Metanephros (tissue), 2 donors: ENCODE results near the gene RSF1. TPM values are rescaled to one million over a fixed set of nuclear protein-coding genes. Genes with fewer than 3 reads are reported as not detected.

Experiments
- small RNA-seq: library from RNA; depleted of rRNA; stranded (forward); fragments of <200 nt; gene quantifications from one replicate; pipeline ENCODE3, GENCODE V24; 2014; ENCODE audit warnings: low replicate concordance
- total RNA-seq: library from RNA; depleted of rRNA; stranded (reverse); fragments of >200 nt; gene quantifications from one replicate; pipeline ENCODE4 v1.2.3, GENCODE V29; 2014

The RSF1 gene, protein sequence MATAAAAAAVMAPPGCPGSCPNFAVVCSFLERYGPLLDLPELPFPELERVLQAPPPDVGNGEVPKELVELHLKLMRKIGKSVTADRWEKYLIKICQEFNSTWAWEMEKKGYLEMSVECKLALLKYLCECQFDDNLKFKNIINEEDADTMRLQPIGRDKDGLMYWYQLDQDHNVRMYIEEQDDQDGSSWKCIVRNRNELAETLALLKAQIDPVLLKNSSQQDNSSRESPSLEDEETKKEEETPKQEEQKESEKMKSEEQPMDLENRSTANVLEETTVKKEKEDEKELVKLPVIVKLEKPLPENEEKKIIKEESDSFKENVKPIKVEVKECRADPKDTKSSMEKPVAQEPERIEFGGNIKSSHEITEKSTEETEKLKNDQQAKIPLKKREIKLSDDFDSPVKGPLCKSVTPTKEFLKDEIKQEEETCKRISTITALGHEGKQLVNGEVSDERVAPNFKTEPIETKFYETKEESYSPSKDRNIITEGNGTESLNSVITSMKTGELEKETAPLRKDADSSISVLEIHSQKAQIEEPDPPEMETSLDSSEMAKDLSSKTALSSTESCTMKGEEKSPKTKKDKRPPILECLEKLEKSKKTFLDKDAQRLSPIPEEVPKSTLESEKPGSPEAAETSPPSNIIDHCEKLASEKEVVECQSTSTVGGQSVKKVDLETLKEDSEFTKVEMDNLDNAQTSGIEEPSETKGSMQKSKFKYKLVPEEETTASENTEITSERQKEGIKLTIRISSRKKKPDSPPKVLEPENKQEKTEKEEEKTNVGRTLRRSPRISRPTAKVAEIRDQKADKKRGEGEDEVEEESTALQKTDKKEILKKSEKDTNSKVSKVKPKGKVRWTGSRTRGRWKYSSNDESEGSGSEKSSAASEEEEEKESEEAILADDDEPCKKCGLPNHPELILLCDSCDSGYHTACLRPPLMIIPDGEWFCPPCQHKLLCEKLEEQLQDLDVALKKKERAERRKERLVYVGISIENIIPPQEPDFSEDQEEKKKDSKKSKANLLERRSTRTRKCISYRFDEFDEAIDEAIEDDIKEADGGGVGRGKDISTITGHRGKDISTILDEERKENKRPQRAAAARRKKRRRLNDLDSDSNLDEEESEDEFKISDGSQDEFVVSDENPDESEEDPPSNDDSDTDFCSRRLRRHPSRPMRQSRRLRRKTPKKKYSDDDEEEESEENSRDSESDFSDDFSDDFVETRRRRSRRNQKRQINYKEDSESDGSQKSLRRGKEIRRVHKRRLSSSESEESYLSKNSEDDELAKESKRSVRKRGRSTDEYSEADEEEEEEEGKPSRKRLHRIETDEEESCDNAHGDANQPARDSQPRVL (N-terminal part only)
- total RNA-seq: 30.0 TPM

DNA sequence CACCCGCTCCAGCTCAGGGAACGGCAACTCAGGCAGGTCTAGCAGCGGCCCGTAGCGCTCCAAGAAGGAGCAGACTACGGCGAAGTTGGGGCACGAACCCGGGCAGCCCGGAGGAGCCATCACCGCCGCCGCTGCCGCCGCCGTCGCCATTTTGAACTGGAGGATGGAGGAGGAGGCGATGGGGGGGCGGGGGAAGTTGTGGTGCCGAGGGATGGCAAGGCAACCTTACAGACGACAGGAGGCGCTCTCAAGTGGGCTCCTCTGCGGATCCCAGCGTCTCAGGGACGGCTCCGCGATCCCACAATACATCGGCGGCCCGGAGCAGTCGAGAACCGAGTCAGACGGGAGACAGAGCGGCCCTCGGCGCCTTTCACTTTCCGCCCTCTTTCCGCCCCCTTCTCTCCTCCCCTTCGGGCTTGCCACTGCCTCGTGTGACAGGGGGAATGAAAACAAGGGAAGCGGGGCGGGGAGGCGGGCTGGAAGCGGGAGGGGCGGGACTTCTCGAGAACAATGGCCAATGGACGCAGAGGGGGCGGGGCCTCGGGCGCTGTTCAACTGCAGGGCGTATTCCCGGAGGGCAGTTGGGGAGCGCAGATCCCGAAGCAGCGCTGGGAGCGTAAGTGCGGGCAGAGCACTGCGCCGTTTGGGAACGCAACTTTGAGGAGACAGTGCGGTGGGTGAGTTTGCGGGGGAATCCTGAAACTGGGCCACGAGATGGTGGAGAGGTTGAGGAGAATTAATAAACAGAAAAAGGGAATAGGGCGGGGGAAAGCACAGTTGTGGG, at the start of gene RSF1, which contains the start of gene AAMDC:
Gene RSF1 (minus strand): TSS at position 158 of the 784 bp plus-strand sequence. CDS start 8 bp downstream, at position 150.
Gene AAMDC (plus strand): TSS at position 580 of the 784 bp plus-strand sequence. CDS start 21,353 bp downstream, outside the sequence.

DNA sequence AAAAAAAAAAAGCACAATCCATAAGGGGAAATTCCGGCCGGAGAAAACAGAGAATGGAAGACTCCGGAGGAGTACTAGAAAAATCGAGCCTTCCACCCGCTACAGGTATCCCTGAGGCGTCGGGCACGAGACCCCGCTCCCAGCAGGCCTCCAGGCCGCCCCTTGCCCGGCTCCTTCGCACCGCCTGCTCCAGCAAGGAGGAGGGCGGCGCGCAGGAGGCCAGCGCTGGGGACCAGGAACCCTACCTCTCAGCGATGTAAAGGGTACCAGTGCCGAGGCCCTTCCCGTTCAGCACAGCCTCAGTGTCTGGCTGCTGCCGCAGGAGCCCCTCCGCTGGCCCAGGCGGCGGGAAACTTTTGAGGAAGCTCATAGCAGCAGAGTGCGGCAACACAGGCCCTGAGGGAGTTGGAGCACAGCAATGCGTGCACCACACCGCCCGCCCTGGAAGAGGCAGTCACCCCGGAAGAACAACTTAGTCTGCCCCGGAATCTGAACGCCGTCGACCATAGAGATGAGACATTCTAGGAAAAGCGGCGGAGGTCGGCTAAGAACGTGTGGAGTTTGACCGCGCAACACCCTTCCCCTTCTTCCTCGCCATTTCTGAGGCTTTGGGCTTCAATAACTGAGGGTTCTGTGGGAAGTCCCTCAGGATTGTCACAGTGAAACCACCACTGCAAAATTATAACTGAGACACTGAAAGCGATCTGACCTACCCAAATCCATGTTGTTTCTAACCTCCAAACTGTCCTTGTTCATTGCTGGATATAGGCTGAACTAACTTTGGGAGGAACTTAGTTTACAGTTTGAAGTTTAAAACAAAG, 183.0 kb downstream of the RSF1 start, which contains the start of gene CLNS1A:
Gene CLNS1A (minus strand): TSS at position 450 of the 821 bp plus-strand sequence. CDS start 80 bp downstream, at position 370.

Small RNA genes lying within 50 kb of the gene (small RNA-seq; reads per million reads assigned to genes)
- not detected for gene RF00019

Other genes starting within 250 kb of the RSF1 start
- gene AQP11, start 230.8 kb downstream of the RSF1 start, total RNA-seq: 2.4 TPM
- gene CLNS1A, start 182.9 kb downstream of the RSF1 start, total RNA-seq: 103 TPM
- 18.1 TPM for gene AAMDC, start 422 bp upstream of the RSF1 start, total RNA-seq
- 59.3 TPM for gene INTS4, start 173.9 kb upstream of the RSF1 start, total RNA-seq
- gene KCTD14, start 202.6 kb upstream of the RSF1 start, total RNA-seq: 7.8 TPM
- gene THRSP, start 243.1 kb upstream of the RSF1 start, total RNA-seq: 2.0 TPM